HG02623 (cell line): ENCODE data around the gene SP140L.
"Not testable (repeated sequence)": the region's sequence is repeated elsewhere in the genome, so short reads cannot be mapped to it uniquely, and the experiment has no call there.

Source experiments
- ATAC-seq: cut with Tn5 transposase; IDR thresholded peaks from one replicate; pipeline ENCODE4 v1.9.1; 2021; ENCODE audit warnings: moderate library complexity; ENCODE audit not compliant: unreplicated experiment

SP140L gene

DNA sequence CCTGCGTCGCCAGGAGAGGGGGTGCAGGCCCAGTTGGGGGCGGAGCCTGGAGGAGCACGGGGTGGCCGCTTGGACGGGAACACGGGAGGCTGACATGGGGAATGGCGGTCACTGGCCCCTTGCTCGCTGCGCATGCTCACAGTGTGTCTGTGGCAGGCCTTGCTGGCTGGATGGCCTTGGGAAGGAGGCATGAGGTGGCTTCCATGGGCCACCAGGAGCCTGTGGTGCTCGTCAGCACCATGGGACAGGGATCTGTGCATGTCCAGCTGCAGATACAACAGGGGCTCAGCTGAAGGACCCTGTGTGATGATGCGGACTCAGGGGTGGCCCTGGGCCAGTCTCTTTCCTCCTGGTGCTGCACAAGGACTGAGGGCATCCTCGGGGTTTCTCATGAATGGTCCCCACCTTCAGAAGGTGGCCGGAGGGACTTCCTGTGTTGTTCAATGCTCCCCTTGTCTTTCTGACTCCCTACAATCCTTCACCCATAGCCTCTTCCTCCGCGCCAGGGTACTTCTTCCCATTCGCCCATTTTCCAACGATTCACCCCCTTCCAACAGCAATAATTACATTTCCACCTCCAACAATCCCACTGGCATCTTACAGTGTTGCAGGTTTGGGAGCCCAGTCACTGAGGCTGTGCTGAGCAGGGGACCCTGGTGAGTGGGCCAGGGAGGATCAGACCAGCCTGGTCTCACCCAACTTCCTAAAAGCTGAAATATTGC is 3.4 kb upstream of the SP140L start:
- ATAC-seq: no peak

- no peak for ATAC-seq
Measured at GRCh38 chr2:230324503-230324902, 2.5 kb upstream of the SP140L start.

DNA sequence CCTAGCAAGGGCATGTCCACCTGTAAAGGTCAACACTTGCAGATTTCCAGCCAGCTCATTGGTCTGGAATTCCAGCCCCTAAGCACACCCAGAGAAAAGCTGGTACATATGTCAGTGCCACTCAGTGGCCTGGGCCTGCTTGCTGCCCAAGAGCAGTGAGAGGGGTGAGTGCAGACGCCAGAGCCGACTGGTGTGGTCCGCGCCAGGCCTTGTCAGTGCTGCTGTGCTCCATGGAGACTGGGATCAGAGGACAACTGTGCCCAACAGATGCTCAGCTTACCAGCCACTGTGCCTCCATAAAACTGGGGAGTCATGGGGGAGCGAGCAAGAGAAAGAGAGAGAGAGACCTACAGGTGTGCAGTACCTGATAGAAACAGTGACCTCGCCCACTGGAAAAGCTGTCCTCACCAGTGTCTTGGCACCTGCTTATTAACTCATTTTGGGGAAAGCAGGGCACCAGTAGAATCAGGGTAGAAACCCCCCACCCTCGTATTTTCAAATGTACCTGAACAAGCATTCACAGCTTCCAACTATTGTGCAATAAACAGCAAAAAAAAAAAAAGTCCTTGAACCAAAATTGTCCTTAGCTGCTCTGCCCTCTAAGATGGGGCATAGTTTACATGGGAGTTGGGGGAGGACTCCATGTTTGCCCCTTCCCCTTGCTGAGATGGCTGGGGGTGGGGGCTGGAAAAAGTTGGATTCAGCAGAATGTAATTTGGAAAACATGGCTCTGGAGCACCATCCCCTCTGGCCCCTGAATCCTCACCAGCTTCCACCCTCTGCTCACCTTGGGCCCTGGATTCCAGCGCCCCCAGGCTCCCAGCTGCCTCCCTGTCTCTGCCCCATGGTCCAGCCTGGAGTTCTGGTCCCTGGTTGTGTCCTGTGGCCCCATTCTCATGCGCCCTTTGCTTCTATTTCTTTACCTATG is 1.4 kb upstream of the SP140L start:
- no peak for ATAC-seq

- ATAC-seq: no peak
Measured at GRCh38 chr2:230327418-230328154, 593 bp downstream of the SP140L start.

- ATAC-seq: no peak
Measured at GRCh38 chr2:230328155-230328458, 1.1 kb downstream of the SP140L start.

GRCh38 chr2:230329946-230330605 is 3.1 kb downstream of the SP140L start:
- no peak for ATAC-seq

- no peak for ATAC-seq
Measured at GRCh38 chr2:230330725-230331124, 3.7 kb downstream of the SP140L start.

DNA sequence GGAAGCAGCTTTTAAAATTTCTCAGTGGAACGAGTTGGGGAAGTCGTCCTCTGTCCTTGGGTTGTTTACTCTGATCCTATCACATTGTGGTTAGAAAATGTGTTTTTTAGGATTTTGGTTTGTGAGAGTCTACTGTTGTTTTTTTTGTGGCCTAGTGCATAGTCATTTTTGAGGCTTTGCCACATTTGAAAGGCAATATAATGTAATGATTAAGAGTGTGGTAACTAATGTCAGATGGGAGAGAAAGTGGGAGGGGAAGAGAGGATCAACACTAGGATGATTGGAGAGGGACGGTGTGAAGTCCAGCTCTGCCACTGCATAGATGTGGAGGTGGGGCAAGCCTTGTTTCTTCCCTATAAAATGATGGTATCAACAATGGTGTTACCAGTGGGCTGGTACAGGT is 8.5 kb downstream of the SP140L start:
- no peak for ATAC-seq

DNA sequence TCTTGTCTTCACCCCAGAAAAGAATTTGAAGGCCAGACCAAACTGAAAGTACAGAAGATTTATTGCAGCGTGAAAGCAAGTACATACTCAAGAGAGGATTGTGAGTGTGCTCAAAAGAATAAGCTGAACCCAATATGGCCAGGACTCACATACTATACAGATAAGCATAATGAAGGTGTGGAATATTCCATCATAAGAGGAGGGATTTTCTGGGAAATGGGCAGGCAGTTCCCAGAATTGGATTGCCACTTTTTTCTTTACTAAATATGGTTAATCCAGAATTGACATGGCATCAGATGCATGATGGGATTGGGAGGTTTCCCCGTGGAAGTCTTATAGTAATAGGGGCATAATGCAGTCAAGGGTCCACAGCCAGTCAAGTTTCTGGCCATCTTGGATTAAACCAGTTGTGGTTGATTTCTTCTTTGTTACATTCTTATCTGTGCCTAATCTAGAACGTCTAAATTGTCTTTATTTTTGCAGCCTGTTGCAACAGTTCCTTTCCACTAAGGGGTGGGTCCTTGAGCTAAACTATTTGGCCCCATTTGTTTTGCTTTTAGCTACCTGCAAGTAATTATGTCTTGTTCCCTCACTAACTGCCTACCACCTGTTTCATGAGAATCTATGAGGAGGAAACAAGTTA is 9.0 kb downstream of the SP140L start:
- no peak for ATAC-seq

GRCh38 chr2:230341936-230342528 is 15.0 kb downstream of the SP140L start:
- ATAC-seq: not testable (repeated sequence)

- not testable (repeated sequence) for ATAC-seq
Measured at GRCh38 chr2:230343041-230343624, 16.1 kb downstream of the SP140L start.

GRCh38 chr2:230343747-230344146 is 16.8 kb downstream of the SP140L start:
- ATAC-seq: no peak

- ATAC-seq: no peak
Measured at GRCh38 chr2:230346465-230346864, 19.5 kb downstream of the SP140L start.

DNA sequence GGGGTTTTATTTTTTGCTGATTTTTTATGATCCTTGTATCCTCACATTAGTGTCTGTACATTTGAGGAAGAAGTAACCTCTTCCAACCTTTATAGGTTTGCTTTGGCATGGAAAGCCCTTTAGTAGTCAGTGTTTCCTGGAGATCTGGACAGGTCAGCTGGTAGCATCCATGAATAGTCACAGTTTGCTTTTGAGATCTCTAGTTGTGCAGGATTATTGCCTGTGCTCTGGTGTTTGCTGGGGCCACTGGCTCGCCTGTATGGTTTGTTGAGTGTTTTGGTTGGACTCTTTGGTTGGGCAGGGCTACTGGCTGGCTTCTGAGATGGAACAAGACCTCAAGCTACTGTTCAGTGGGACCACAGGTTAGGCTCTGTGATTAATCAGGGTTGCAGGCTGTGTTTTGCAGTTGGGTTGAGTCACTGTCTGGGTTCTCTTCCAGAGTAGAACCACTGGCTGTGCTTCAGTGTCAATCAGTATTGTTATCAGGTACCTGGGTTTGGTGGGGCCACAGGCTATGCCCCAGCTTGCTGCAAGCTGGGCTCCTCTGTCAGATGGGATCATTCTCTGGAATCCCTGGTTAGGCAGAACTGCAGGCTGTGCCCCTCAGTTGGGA is 20.0 kb downstream of the SP140L start:
- ATAC-seq: no peak

DNA sequence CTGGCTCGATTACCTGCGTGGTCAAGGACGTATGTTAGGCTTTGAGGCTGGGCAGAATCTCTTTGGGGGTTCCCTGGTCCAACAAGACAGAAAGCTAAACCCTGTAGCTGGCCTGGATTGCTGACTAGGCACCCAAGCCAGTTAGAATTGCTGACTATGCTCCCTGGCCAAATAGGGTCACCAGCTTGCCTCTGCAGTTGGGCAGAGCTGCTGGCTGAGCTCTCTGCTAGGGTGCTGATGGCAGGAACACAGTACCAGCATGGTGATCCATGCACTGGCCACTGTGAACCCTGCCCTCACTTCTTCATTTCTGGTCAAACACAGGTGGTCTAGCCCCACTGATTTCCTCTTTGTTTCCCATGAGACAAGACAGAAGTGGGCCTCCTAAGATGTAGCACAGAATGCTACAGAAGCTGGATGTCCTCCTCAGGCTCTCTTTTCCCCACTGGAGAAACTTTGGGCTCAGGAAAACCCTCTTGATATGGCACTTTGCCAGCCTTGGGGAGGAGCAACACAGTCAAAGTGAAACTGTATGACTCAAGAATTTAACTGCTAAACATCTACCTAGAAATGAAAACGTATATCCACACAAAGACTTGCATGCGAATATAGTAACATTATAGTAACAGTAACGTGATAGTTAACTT is 20.8 kb downstream of the SP140L start:
- ATAC-seq: no peak

DNA sequence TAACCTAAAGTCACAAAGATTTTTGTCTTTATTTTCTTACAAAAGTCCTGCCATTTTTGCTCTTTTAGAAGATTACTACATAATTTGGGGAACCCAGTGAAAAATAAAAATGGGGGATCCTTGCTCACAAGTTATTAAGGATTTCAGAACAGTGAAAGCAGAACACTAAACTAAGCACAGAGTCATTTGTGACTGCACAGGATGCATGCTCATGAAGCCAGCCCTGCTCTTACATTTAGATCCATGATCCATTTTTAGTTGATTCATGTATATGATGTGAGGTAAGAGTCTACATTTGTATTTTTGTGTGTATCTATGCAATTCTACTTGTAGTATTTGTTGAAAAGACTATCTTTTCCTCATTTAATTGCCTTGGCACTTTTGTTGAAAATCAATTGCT is 21.8 kb downstream of the SP140L start:
- ATAC-seq: no peak

DNA sequence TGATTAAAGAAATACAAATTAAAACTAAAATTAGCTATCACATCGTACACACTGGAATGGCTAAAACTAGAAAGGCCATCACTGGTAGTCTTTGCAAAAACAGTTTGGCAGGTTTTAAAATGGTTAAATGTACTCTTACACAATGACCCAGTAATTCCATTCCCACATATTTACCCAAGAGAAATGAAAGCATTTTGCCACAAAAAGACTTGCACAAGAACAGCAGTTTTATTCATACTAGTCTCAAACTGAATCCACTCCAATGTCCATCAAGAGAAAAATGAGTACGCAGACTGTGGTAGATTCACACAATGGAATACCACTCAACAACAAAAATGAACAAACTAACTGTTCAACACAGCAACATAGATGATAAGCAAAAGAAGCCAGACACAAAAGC is 29.1 kb downstream of the SP140L start:
- ATAC-seq: no peak

DNA sequence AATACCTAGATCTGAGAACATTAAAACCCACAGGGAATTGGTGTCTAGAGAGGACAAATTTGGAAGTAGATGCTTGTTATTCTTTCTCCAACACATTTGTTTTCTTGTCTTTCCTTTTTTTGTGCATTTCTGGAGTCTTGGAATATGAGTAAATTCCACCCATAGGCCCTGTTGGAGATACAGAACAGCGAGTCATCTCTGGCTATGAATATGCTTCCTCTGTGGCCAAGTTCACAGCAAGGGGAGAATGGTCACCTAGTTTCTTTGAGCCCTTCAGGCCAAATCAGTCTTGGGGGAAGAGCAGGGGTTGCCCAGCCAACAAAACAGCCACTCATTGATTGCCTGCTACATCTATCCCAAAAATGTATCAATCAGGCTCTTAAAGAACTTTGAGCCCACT is 31.3 kb downstream of the SP140L start:
- no peak for ATAC-seq

DNA sequence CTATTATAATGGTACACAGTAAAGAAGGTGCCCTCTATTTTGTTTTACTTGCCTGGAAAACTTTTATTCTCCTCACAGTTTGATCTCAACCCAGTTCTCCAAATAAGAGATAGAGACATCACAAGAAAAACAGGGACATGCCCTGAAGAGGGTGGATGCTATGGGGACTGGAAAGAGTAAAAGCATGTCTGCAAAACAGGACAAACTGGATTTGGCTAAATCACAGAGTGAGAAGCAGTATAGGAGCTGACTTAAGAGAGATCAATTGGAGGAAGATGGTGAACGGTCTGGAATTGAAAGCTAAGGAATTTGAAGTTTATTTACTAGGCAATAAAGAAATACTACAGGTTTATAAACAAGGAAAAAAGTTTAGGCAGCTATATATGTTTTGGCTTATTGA is 33.0 kb downstream of the SP140L start:
- no peak for ATAC-seq
